Fibroblast of lung (primary cell): Measurements from ENCODE around the gene HNRNPAB. TPM values are rescaled to one million over a fixed set of nuclear protein-coding genes. Genes with fewer than 3 reads are reported as not detected.

Experiments used
- DNase-seq, 2 donors: peaks; one replicate each; pipeline versions ENCODE4 v3.0.0 to v3.0.0-alpha.2; 2010; ENCODE audit warnings: low read depth in 2 of 2
- H2AFZ ChIP-seq: 2 replicates; pipeline ENCODE4 v1.5.1; 2012; ENCODE audit warnings: low read length, control low read depth, inconsistent platforms
- H3K27ac ChIP-seq: 2 replicates; pipeline ENCODE4 v1.5.1; 2011; ENCODE audit warnings: low read length, control low read depth; ENCODE audit not compliant: insufficient read depth
- H3K27me3 ChIP-seq: 2 replicates; pipeline ENCODE4 v1.5.1; 2011; ENCODE audit warnings: mild to moderate bottlenecking, low read length; ENCODE audit not compliant: control insufficient read depth, insufficient read depth
- H3K36me3 ChIP-seq: 2 replicates; pipeline ENCODE4 v1.5.1; 2011; ENCODE audit warnings: low read length; ENCODE audit not compliant: control insufficient read depth, insufficient read depth
- H3K4me1 ChIP-seq: 2 replicates; pipeline ENCODE4 v1.5.1; 2011; ENCODE audit warnings: low read length; ENCODE audit not compliant: control insufficient read depth, insufficient read depth; ENCODE audit errors: extremely low read depth
- H3K4me2 ChIP-seq: 2 replicates; pipeline ENCODE4 v1.5.1; 2011; ENCODE audit warnings: low read length, control low read depth; ENCODE audit not compliant: insufficient read depth; ENCODE audit errors: extremely low read depth
- H3K4me3 ChIP-seq, 4 experiments: fragments of 200-600 bp in 1 of 4; sonication (generic) in 1 of 4; replicated peaks in 1 of 4; 2 replicates each; pipeline ENCODE4 v1.5.1; 2011 to 2016; ENCODE audit warnings: low read length in 4 of 4, low read depth in 3 of 4, mild to moderate bottlenecking in 3 of 4, control low read depth in 2 of 4, inconsistent platforms in 1 of 4, mixed read lengths in 1 of 4; ENCODE audit not compliant: insufficient read depth in 1 of 4; ENCODE audit errors: control extremely low read depth in 1 of 4
- H3K79me2 ChIP-seq: 2 replicates; pipeline ENCODE4 v1.5.1; 2012; ENCODE audit warnings: mild to moderate bottlenecking, low read length, inconsistent platforms; ENCODE audit not compliant: control insufficient read depth, insufficient read depth
- H3K9ac ChIP-seq: 2 replicates; pipeline ENCODE4 v1.5.1; 2011; ENCODE audit warnings: mild to moderate bottlenecking, low read length, control low read depth; ENCODE audit not compliant: insufficient read depth
- H3K9me3 ChIP-seq: 2 replicates; pipeline ENCODE4 v1.5.1; 2012; ENCODE audit warnings: low read depth, low read length; ENCODE audit not compliant: control insufficient read depth, insufficient read depth
- H4K20me1 ChIP-seq: 2 replicates; pipeline ENCODE4 v1.5.1; 2011; ENCODE audit warnings: low read length; ENCODE audit not compliant: control insufficient read depth, insufficient read depth; ENCODE audit errors: extremely low read depth
- CTCF ChIP-seq, 2 donors: IDR thresholded peaks in 1 of 2; conservative IDR thresholded peaks in 1 of 2; 1 replicate in 1 of 2; 2 replicates in 1 of 2; pipeline ENCODE4 v1.5.1; 2011 to 2012; ENCODE audit warnings: low read length in 2 of 2, control low read depth in 1 of 2, inconsistent platforms in 1 of 2, low read depth in 1 of 2, mild to moderate bottlenecking in 1 of 2
- EZH2 ChIP-seq: IDR thresholded peaks from 2 replicates; pipeline ENCODE4 v1.5.1; 2012; ENCODE audit warnings: low read length, control low read depth, mild to moderate bottlenecking; ENCODE audit errors: missing control alignments
- polyA plus RNA-seq, 2 donors: library from polyadenylated mRNA; depleted of rRNA in 1 of 2; stranded (reverse) in 1 of 2; unstranded in 1 of 2; fragments of >200 nt; gene quantifications; 2 replicates each; pipeline ENCODE4 v1.2.1, GENCODE V29; 2011 to 2012; ENCODE audit warnings: missing spikeins in 1 of 2
- total RNA-seq: library from RNA; depleted of rRNA; stranded (reverse); fragments of >200 nt; gene quantifications from 2 replicates; pipeline ENCODE4 v1.2.1, GENCODE V29; 2014

Gene HNRNPAB
- total and polyA plus RNA-seq, 2 donors (not counting 1 experiment from before 2014, with no cell fraction given) = 23.1 to 106 TPM

- Histone ChIP-seq H3K9ac (no peak overlapping the region), H3K4me2 (no peak overlapping the region), H3K79me2 (no peaks in the 10 kb centered on the region), H3K4me3 (no peak overlapping the region), H3K36me3 (no peaks in the 10 kb centered on the region), H3K4me1 (no peaks in the 10 kb centered on the region), H3K27me3 (peaks cover 3% of the 10 kb centered on the region), H2AFZ (no peak overlapping the region), H4K20me1 (no peaks in the 10 kb centered on the region), H3K9me3 (no peaks in the 10 kb centered on the region), H3K27ac (no peak overlapping the region)
- TF ChIP-seq EZH2 = no peak
- no peak for TF ChIP-seq CTCF (conservative IDR thresholded peaks at IDR 0.05 in 1 of 2, IDR thresholded peaks at IDR 0.05 in 1 of 2; ENCODE audit: low read depth in 1 of 2, low read length in 2 of 2)
- no peak for DNase-seq
These were observed 26.8 kb upstream of the HNRNPAB start for GRCh38 chr5:178177569-178177968.

- Histone ChIP-seq H3K9me3 (no peaks in the 10 kb centered on the region), H3K4me1 (no peaks in the 10 kb centered on the region), H3K36me3 (no peaks in the 10 kb centered on the region), H3K4me2 (no peak overlapping the region), H3K27me3 (peaks cover 3% of the 10 kb centered on the region), H2AFZ (no peak overlapping the region), H3K4me3 (no peak overlapping the region), H3K27ac (no peak overlapping the region), H3K9ac (no peak overlapping the region), H4K20me1 (no peaks in the 10 kb centered on the region), H3K79me2 (no peaks in the 10 kb centered on the region)
- TF ChIP-seq EZH2 = no peak
- no peak for TF ChIP-seq CTCF (conservative IDR thresholded peaks at IDR 0.05 in 1 of 2, IDR thresholded peaks at IDR 0.05 in 1 of 2; ENCODE audit: low read depth in 1 of 2, low read length in 2 of 2)
- no peak for DNase-seq
These were observed 24.0 kb upstream of the HNRNPAB start for GRCh38 chr5:178180141-178180863.

GRCh38 chr5:178182158-178182876 is 22.0 kb upstream of the HNRNPAB start:
- no peak for DNase-seq
- H3K79me2 ChIP-seq = no peaks in the 10 kb centered on the region
- no peak overlapping the region for H3K9ac ChIP-seq
- no peak overlapping the region for H2AFZ ChIP-seq
- peaks cover 3% of the 10 kb centered on the region for H3K27me3 ChIP-seq
- H4K20me1 ChIP-seq = no peaks in the 10 kb centered on the region
- H3K4me1 ChIP-seq = no peaks in the 10 kb centered on the region
- no peak overlapping the region for H3K27ac ChIP-seq
- H3K4me2 ChIP-seq = no peak overlapping the region
- no peaks in the 10 kb centered on the region for H3K36me3 ChIP-seq
- TF ChIP-seq CTCF (conservative IDR thresholded peaks at IDR 0.05 in 1 of 2, IDR thresholded peaks at IDR 0.05 in 1 of 2; ENCODE audit: low read depth in 1 of 2, low read length in 2 of 2) (no peak), EZH2 (no peak)
- no peaks in the 10 kb centered on the region for H3K9me3 ChIP-seq
- H3K4me3 ChIP-seq = no peak overlapping the region
